ENCODE measurements around the gene GLI1. TPM values are rescaled to one million over a fixed set of nuclear protein-coding genes. Genes with fewer than 3 reads are reported as not detected.
A peak's percentile ranks its signal among the peaks of the same experiment; 100 is the strongest.

GLI1 gene
- total RNA-seq, 1 experiment from 2014 or later, result 0.54 TPM

DNA sequence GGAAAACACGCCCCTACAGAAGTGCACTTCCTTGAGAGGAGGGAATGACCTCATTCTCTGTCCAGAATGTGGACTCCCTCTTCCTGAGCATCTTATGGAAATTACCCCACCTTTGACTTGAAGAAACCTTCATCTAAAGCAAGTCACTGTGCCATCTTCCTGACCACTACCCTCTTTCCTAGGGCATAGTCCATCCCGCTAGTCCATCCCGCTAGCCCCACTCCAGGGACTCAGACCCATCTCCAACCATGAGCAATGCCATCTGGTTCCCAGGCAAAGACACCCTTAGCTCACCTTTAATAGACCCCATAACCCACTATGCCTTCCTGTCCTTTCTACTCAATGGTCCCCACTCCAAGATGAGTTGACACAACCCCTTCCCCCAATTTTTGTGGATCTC lies 9.5 kb upstream of the GLI1 start:
- no peak overlapping the region for H3K4me3 Mint-ChIP-seq (ENCODE audit: low read depth, unreplicated experiment)
- H3K27me3 Mint-ChIP-seq (ENCODE audit: unreplicated experiment), result peaks cover 27% of the 10 kb centered on the region
- TF ChIP-seq, protein P1, sequence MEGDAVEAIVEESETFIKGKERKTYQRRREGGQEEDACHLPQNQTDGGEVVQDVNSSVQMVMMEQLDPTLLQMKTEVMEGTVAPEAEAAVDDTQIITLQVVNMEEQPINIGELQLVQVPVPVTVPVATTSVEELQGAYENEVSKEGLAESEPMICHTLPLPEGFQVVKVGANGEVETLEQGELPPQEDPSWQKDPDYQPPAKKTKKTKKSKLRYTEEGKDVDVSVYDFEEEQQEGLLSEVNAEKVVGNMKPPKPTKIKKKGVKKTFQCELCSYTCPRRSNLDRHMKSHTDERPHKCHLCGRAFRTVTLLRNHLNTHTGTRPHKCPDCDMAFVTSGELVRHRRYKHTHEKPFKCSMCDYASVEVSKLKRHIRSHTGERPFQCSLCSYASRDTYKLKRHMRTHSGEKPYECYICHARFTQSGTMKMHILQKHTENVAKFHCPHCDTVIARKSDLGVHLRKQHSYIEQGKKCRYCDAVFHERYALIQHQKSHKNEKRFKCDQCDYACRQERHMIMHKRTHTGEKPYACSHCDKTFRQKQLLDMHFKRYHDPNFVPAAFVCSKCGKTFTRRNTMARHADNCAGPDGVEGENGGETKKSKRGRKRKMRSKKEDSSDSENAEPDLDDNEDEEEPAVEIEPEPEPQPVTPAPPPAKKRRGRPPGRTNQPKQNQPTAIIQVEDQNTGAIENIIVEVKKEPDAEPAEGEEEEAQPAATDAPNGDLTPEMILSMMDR (IDR thresholded peaks at IDR 0.05; ENCODE audit: unreplicated experiment), result no peak
- BruUV-seq (replicated peaks), result no TSS peak
- H3K4me1 Mint-ChIP-seq (ENCODE audit: low read depth, unreplicated experiment), result no peaks in the 10 kb centered on the region
- CTCF ChIA-PET, result interaction anchor here (0.6 to 0.8 kb wide), 2 partner anchors 9 to 25 kb away, joined by 4 read pairs; no protein-coding TSS in a partner anchor
- H3K27ac Mint-ChIP-seq (ENCODE audit: unreplicated experiment), result no peak overlapping the region
- no peak for DNase-seq
- H3K9me3 Mint-ChIP-seq (ENCODE audit: low read depth, unreplicated experiment), result no peaks in the 10 kb centered on the region
- intact Hi-C loops (cut with micrococcal nuclease; ENCODE audit: unreplicated experiment), result loop anchor here (10.0 kb wide), 1 partner anchor 175 kb away; no protein-coding TSS in a partner anchor
- H3K36me3 Mint-ChIP-seq (ENCODE audit: insufficient read depth, unreplicated experiment), result no peaks in the 10 kb centered on the region

DNA sequence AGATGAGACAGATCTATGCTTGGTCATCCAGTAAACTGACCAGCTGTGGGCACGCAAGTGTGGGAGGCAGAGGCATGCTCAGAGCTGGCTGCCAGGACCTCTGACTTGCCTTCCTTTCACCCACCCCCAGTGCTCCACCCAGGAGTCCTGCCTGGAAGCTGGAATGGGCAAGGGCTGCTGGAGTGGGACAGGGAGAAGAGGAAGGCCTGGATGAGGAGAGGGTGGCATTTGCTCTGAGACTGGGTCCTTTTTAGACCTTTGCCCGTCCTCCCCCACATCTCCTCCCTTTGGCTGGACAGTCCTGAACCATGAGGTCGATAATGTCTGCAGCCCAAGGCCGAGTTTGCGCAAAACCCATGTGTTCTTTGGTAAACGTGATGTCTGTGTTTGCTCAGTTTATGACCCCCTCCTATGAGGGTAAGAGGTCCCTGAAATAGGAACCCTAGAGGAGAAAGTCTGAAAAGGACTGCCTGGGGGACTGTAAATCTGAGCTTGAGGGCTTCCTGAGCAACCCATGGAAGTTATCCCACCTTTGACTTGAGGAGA lies 8.3 kb upstream of the GLI1 start:
- TF ChIP-seq, protein P1 (IDR thresholded peaks at IDR 0.05; ENCODE audit: unreplicated experiment), result no peak
- Mint-ChIP-seq H3K9me3 (ENCODE audit: low read depth, unreplicated experiment) (no peaks in the 10 kb centered on the region), H3K27me3 (ENCODE audit: unreplicated experiment) (peaks cover 27% of the 10 kb centered on the region), H3K36me3 (ENCODE audit: insufficient read depth, unreplicated experiment) (no peaks in the 10 kb centered on the region), H3K4me3 (ENCODE audit: low read depth, unreplicated experiment) (no peak overlapping the region), H3K4me1 (ENCODE audit: low read depth, unreplicated experiment) (peaks cover 12% of the 10 kb centered on the region), H3K27ac (ENCODE audit: unreplicated experiment) (no peak overlapping the region)
- CTCF ChIA-PET, result interaction anchor here (2.4 kb wide), 1 partner anchor 144 kb away, joined by 63 read pairs; no protein-coding TSS in a partner anchor
- no peak for DNase-seq
- intact Hi-C loops (cut with micrococcal nuclease; ENCODE audit: unreplicated experiment), result loop anchor here (10.0 kb wide), 1 partner anchor 173 kb away; no protein-coding TSS in a partner anchor
- no TSS peak for BruUV-seq (replicated peaks)

DNA sequence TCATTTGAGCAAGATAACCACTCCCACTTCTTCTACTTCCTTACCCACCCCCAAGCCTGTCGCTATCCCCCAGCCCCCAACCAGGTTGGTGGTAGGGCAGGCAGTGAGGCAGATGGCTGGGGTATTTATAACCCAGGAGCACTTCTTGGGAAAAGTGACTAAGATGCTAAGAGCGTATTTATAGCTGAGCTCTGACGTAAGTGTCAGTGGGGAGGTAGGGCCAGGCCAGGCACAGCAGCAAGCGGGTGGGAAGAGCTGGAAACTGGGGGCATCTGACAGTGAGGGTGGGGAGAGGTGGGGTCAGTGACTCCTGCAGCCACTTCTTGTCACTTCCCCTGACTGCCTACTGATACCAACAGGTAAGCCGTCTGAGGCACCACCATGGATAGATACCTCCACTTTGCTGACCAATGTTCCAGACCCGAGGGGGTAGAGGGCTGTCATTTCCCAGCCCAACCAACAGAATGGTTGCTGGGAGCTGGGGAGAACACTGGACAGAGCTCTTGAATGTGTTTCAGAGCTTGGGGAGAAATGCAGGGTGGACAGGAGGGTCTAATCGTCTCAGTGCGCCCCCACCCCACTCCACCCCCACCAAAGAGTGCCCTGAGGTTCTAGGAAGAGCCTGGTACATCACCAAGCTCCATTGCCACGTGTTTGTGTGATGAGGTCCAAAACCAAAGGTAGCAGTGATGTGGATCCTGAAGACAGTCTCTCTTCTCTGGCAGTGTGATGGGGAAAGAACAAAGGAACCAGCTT lies 7.2 kb upstream of the GLI1 start:
- DNase-seq, result no peak
- no TSS peak for BruUV-seq (replicated peaks)

DNA sequence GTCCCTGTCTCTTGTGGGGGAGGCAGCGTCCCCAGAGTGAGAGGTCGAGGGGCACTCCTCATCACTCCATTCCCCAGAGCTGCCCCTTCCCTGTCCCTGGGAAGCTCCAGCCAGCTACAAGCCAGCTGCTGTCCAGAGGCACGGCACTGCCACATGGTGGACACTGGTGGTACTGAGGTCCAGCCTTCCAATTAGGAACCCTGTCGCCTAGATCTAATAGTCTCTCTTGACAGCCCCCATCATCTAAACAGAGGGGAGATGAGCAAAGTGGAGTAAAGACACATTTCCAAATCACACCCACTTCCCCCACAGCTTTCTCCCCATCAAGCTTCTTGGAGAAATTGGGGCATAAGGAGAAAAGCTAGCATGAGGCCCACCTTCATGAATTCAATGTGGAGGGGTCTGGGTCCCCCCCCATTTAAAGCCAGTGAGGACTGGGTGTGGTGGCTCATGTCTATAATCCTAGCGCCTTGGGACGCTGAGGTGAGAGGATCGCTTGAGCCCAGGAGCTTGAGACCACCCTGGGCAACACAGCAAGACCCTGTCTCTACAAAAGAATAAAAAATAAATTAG lies 6.6 kb upstream of the GLI1 start:
- Mint-ChIP-seq H3K36me3 (ENCODE audit: insufficient read depth, unreplicated experiment) (peaks cover 10% of the 10 kb centered on the region), H3K4me1 (ENCODE audit: low read depth, unreplicated experiment) (peaks cover 29% of the 10 kb centered on the region), H3K4me3 (ENCODE audit: low read depth, unreplicated experiment) (no peak overlapping the region), H3K27ac (ENCODE audit: unreplicated experiment) (no peak overlapping the region), H3K9me3 (ENCODE audit: low read depth, unreplicated experiment) (no peaks in the 10 kb centered on the region), H3K27me3 (ENCODE audit: unreplicated experiment) (peaks cover 27% of the 10 kb centered on the region)
- intact Hi-C loops (cut with micrococcal nuclease; ENCODE audit: unreplicated experiment), result loop anchor here (1.0 to 10.0 kb wide), 3 partner anchors 146 to 190 kb away; no protein-coding TSS in a partner anchor
- no TSS peak for BruUV-seq (replicated peaks)
- DNase-seq, result peak; percentile 90
- CTCF ChIA-PET, result interaction anchor here (0.6 to 2.9 kb wide), 19 partner anchors 20 to 363 kb away, joined by 3 to 63 read pairs (median 3); partner anchors contain the start of gene SHMT2
- TF ChIP-seq, protein P1 (IDR thresholded peaks at IDR 0.05; ENCODE audit: unreplicated experiment), result peak; percentile 68

More for the DNA sequence above, 7.2 kb upstream of the GLI1 start:
- no peak overlapping the region for H3K27ac Mint-ChIP-seq (ENCODE audit: unreplicated experiment)
- H3K9me3 Mint-ChIP-seq (ENCODE audit: low read depth, unreplicated experiment), result no peaks in the 10 kb centered on the region
- peaks cover 27% of the 10 kb centered on the region for H3K27me3 Mint-ChIP-seq (ENCODE audit: unreplicated experiment)
- peaks cover 23% of the 10 kb centered on the region for H3K4me1 Mint-ChIP-seq (ENCODE audit: low read depth, unreplicated experiment)
- no peak overlapping the region for H3K4me3 Mint-ChIP-seq (ENCODE audit: low read depth, unreplicated experiment)
- intact Hi-C loops (cut with micrococcal nuclease; ENCODE audit: unreplicated experiment), result loop anchor here (10.0 kb wide), 1 partner anchor 172 kb away; no protein-coding TSS in a partner anchor
- CTCF ChIA-PET, result interaction anchor here (0.5 to 2.9 kb wide), 19 partner anchors 19 to 341 kb away, joined by 3 to 63 read pairs (median 3); partner anchors contain the start of gene SHMT2
- TF ChIP-seq, protein P1 (IDR thresholded peaks at IDR 0.05; ENCODE audit: unreplicated experiment), result no peak
- peaks cover 3% of the 10 kb centered on the region for H3K36me3 Mint-ChIP-seq (ENCODE audit: insufficient read depth, unreplicated experiment)

Data from Calu3 (cell line).